Stomach (tissue), 4 donors: ENCODE data around the gene DOK6.

Experiments used
- CTCF ChIP-seq, 7 experiments: fragments of 450-650 bp in 4 of 7; fragments of 200-600 bp in 3 of 7; sonication (generic) in 3 of 7; IDR thresholded peaks; one replicate each; pipeline ENCODE4 v1.5.1; 2016 to 2019; ENCODE audit warnings: antibody characterized with exemption in 7 of 7, control low read depth in 2 of 7, mild to moderate bottlenecking in 1 of 7
- POLR2AphosphoS5 ChIP-seq, 3 donors: sonication (generic); formaldehyde crosslinking; IDR thresholded peaks; one replicate each; pipeline ENCODE4 v1.6.1; 2016; ENCODE audit warnings: antibody characterized with exemption in 3 of 3

GRCh38 chr18:69853051-69853450 lies 452.4 kb downstream of the DOK6 start:
- TF ChIP-seq POLR2AphosphoS5 (IDR thresholded peaks at IDR 0.05) = no peak
- TF ChIP-seq CTCF (IDR thresholded peaks at IDR 0.05) = no peak
